ENCODE measurements around the gene HEG1.
A peak's percentile ranks its signal among the peaks of the same experiment; 100 is the strongest.

HEG1 gene

DNA sequence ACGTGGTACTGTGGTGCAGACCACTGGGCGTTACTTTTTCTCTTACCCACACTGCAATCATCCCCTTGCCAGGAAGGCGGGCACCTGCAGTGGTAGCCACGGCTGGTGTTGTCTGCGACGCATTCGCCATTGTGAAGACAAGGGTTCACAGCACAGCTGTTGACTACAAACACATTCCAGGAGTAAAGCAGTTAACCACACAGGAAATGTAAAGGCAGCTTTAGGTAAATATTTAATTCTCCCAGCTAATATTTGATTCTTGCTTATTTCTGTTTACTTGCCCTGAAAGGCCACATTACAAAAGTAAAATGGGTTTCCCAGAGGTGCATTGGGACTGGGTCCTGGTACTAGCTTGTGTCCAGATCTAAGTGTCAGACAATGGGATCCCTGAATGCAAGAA is 45.4 kb downstream of the HEG1 start:
- DNase-seq (ENCODE audit: low read depth): no peak

DNA sequence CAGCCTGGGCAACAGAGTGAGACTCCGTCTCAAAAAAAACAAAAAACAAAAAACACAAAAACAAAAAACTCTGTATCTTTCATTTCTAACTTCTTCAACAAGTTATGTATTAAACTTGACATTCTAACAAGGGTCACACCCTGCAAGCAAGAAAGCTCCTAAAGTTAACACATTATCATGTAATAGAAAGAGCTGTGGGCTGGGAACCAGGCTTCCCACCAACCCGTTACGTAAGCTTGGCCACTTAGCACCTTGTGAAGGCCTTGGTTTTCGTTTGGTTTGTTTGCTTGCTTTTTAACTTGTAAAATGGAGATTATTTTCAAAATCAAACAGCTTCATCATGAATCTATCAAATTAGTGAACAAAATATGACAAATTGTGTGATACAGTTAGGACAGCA is 47.0 kb downstream of the HEG1 start:
- no peak for DNase-seq (ENCODE audit: low read depth)

DNA sequence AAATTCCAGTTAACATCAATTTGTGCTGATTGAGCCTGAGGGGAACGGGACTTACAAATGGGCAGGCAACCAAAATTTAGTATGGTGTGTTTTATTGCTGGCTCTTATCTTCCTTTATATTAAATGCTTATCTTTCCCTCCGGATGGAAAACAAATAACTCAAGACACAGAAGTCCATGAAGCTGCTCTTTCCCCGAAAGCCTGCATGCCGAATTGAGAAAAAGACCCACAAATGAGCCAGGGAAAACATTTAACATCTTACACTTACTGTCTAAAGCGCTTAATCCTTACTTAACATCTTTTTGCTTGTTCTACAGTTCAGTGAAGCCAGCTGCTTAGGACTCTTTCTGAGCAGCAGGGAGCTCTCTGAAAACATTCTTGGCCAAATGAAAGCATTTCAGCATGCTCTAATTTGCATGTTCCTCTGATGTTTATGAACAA is 49.5 kb downstream of the HEG1 start:
- no peak for DNase-seq (ENCODE audit: low read depth)

DNA sequence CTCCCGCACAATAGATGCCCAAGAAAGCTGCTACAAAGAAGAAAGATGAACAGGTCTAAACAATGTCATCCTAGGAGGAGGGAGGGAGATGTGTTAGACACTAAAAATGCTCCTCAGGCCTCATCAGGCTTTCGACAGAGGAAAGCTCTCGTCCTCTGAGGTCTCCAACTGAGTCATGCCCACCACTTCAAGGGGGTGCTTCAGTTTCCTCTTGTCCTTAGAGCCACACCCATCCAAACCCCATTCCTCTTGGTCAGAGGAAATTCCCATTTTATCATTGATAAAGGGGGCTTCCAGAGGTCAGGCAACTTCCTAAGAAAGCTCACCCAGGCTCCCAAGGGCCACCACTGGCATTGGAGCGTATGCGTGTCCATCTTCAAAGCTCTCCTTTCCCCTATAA is 50.1 kb downstream of the HEG1 start:
- no peak for DNase-seq (ENCODE audit: low read depth)

DNA sequence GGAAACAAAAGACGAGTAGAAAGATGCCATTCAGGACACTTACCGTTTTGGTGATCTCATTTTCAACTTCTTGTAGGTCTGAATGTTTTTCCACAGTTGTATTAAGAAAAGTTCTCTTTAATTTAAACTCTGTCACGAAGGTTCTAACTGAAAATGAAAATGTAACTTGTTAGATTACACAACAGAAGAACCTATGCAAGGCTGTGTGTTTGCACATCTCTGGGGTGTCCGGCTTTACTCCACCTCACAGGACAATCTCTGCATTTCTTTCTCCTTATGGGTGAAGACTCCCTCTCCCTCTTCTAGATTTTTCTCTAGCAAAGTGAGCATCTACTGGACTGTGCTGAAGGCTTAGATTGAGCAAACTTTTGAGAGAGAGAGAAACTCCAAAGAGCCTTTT is 50.6 kb downstream of the HEG1 start:
- no peak for DNase-seq (ENCODE audit: low read depth)

DNA sequence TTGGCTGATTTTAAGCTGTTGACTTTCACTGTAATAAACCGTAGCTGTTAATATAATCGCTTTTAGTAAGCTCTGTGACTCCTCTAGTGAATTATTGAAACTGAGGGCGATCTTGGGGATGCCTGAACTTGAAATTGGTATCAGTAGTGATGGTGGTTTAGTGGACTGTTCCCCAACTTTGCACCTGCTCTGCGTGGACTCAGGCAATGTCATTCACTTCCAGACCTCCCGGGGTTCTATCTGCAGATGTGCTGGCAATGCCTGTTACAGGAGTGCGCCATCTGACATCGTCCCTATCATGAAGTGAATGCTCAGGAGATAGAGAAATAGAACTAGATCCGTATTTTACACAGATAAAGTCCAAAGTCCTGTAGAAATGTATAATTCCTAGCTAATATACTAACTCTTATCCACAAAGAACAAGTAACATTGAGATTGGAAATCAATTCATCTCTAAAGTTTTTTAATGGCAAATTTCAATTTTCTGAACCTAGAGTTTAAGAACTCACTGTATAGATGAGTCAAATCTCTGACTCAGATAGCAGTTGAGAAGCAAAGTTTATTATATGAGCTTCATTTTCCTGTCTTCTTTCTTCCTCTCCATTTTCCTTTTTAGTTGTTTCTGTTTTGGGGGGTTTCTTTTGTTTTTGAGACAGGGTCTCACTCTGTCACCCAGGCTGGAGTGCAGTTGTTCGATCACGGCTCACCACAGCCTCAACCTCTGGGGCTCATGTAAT is 51.8 kb downstream of the HEG1 start:
- no peak for DNase-seq (ENCODE audit: low read depth)

DNA sequence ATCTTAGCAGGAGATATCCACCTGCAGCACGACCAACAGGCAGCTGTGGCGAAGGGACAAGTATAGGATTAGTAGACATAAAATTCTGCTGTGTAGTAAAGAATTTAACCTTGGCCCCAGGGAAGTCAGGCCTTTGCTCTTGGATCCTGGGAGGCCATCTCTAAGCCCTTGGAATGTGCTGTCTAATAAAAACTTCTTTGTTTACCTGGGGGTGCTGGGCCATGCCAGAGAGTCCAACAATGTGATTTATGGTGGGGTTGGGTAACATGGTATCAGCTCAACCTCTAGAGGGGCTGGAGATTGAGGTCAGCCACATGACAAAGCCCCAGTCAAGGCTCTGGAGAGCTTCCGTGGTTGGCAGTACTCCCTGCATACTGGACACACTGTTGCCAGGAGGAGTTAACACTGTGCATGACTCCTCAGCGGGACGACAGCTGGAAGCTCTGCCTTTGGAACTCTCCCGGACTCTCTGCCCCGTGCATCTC is 52.4 kb downstream of the HEG1 start:
- no peak for DNase-seq (ENCODE audit: low read depth)

DNA sequence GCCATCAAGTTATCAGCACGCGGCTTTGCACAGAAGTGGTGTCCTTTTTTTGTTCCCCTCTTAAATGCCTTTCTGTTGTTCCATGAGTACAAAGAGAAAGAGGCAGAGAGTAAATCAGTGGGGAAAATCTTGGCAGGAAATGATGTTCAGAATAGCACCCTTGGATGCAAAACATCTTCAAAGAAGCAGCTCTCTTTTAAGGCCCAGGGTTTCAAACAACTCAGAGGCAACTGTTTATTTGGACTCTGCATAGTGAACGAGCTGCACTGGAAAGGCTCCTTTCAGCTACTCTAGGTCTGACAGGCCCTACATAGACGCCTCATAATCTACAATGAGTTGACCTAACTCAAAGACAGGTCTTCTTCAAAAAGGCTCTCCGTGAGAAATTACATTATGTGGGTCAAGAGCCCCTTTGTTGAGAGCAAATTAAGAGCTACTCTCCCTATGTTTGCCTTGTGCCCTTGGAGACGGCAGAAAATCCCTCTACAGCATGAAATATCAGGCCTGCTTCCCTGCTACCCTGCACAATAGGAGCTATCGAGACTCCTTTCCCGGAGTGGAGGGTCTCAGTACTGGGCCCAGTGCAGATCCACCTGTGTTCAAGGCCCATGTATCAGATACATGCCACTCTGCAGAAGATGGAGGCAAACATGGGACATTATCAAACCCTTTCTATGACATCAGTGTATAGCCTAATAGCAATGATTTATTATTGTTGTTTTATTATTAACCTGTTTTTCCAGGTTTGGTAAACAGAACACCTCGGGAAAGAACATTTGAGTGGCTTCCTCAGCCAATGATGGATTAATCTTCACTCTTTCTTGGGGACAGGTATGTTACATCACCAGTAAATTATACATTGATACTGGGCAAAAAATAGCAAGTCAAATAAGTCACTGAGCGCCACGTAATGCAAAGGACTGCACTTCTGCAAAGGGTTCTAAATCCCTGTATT is 53.1 kb downstream of the HEG1 start:
- DNase-seq (ENCODE audit: low read depth): no peak

DNA sequence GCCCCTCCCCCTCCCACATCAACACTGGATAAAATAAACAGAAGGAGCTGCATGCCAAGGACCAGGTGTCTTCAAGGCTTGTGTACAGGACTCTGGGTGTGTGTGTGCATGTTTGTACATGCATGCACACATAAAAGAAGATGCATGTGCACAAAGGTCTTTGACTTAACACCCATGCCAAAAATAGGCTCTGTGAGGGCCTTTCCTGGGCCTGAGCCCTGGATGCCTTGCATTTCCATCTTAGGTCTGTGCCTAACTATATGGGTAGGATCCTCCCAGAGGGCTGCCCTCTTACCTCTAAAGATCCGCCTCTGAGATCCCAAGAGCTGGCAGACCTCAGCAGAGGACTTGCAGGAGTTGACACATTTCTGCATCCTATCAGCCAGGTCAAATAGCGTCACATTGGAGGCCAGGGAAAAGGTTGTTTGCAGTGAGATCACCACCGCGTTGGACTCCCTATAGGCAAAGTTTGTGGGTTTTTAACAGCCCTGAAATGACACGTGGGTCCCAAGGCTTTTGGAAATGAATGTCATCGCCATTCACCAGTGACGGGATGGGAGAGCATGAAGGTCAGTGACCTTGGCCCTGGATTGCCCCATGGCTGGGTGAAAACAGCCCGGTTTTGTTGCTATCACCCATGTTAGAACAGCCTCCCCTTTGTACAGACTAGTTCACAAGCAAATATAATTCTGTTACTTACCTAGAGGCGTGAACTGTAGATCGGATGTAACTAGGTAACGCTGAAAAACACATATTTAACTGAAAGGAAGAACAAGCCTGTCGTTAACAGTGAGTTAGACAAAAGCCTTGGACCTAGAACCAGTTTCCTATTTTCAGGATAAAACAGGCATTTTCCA is 54.0 kb downstream of the HEG1 start:
- DNase-seq (ENCODE audit: low read depth): no peak

DNA sequence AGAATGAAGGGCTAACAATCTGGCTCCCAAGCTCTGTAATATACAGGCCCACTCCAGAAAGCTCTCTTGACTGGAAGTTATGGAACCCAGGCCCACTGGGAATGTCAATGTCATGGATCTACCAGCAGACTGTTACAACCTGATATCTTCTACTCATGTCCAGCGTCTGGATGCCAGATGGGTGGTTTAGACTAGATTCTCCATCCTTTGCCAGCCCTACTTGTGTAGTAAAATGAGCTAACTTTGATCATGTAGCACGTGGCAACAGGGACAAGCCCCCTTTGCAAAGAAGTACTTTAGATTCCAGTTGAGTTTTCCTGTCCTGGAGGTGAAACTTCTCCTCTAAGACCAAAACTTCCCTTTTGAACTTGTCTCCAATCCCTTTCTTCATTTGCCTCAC is 55.1 kb downstream of the HEG1 start:
- no peak for DNase-seq (ENCODE audit: low read depth)

DNA sequence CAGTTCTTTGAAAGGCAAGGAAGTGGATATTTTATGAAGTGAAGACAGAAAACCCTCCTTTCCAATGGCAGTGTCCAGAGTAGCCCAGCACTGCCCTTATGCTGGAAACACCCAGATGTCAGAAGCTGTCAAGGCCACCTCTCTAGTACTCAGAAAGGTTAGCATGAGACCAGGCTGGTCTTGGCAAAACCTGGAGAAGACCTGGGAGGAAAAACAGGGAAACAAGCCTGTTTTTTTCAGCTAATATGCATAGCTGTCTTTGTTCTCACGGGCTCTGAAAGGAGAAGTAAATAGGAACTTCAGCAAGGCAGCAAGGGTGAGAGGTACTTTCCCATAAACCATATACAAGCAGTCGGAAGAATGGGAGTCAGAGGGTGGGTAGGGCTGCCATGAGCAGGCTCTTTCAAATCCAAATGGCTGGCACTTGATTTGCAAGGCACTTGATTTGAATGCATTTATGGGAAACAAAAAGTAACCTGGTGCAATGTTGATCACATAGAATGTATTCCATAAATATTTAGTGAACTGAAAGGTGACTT is 55.8 kb downstream of the HEG1 start:
- no peak for DNase-seq (ENCODE audit: low read depth)

DNA sequence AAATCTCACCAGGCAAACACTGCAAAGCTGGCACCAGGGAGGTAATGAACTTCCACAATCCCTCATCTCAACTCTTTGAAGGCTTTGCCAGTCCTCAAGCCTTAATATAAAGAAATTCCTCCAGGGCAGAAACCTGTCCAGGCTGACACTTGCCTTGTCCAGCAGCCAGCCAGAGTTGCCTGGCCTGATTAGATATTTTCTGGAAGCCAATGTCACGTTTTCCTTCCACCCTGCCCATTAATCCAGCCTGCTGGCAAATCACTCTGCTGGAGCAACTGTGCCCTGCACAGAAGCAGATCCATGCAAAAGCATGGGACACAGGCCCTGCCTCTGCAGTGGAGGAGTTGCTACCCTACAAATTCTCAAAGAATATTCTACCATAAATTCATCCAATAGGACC is 56.5 kb downstream of the HEG1 start:
- DNase-seq (ENCODE audit: low read depth): no peak

DNA sequence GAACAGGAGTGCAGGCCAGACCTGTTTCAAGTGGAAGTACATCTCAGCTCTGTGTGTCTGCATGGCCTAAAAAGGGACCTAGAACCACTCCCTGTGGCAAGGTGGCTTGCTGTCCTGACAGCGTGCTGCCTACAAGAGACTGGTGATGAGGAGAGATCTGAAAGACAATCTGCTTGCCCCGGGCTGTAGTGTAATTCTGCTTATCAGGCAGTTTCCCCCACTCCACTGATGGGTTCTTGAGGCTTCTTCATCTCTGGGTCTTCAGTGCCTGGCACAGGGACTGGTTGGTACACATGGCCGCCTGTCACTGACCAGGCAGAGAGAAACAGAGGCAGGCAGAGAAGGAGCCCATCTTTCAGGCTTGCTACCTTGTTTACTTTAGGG is 57.6 kb downstream of the HEG1 start:
- DNase-seq (ENCODE audit: low read depth): no peak

DNA sequence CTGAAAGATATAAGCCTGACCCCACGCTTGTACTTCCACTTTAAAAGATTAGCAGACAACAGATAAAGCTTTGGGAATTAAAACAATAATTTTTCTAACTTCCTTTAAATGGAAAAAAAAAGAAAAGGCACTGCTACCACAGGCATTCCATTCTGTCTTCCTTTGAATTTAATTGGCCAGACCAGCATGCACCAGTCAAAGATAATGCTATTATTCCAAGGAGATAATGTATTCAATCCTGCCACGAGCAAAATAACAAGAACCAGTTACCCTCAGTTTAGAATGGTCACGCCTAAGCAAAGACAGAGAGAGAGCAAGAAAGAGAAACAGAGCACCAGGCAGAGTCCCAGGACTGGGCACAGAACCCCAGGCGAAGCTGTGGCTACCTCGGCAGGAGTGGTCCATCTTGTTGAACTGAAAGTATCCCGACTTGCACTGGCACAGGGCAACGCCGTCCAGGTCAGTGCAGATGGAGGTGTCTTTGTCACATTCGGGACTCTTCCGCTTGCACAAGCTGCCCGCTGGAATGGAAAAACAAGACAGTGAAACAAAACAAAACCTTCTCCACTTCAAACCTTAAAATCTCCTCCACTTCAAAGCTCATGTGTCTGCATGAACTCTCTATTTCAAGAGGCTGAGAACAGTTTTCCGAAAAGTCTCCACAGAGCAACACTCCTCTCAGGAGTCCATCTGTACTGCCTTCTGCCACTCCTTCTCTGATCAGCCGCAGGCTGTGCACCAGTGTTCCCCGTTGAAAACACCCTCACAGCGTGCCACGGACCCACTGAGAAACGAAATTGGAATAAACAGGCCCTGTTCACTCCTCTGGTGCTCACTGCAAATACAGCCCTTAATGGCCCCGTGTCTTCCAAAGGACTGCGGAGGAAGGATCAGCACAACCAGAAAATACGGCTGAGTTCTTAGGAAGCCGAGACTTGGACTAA is 58.2 kb downstream of the HEG1 start:
- no peak for DNase-seq (ENCODE audit: low read depth)

DNA sequence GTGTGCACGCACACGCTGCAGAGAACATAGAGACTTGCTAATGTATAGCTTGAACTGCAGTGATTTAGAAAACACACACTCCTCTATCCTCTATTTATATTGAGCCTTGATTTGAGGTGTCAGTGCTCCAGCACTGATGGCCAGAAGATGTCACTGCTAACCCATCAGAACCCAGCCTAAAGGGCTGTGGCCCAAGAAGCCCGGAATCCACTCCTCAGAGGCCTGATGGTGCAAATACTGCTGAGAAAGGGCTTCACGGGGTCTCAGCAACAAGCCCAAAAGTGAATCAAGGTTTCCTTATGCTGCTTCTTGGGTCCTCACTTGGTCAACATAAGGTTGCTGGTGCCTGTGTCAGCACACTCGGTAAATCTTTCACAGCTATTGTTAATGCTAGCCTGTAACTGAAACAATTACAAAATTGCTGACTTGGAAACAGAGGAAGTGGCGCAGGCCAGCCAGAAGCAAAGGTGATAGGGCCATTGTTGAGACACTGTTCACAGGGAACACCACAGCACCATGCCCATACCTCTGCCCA is 60.3 kb downstream of the HEG1 start:
- peak; percentile 12 for DNase-seq (ENCODE audit: low read depth)

DNA sequence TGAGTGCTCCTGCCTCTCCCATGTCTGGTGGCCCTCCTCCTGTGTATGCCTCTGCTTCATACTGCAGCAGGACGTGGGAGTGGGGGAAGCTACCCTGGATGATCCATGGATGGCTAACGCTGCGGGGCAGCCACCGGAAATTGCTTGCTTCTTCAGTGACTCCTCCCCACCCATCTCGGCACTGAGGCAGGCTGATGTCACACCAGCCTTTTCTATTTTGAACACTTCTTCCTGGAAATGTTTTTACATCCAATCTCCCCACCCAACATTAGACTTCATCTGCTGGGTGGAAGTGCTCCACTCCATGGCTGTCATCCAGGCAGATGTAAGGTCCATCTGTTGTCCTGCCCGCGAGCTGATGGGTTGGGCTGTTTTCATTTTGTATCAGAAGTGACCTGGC is 62.3 kb downstream of the HEG1 start:
- DNase-seq (ENCODE audit: low read depth): no peak

DNA sequence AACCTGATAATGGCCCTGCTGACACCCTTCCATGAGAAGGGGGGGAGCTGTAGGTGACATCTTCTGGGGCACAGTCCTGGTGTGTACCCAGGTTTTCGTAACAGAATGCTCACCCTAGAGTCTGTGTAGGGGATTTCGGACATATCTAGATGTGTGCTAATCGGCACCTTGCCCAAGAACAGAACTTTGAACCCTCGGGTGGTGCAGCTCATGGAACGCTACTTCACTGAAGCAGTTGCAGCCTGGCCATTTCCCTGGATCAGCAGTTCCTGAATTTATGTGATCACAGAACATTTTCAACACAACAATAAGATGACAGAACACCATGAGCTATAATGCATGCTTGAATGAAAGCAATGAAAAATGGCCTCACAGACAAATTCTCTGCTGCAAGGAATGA is 63.8 kb downstream of the HEG1 start:
- DNase-seq (ENCODE audit: low read depth): no peak

DNA sequence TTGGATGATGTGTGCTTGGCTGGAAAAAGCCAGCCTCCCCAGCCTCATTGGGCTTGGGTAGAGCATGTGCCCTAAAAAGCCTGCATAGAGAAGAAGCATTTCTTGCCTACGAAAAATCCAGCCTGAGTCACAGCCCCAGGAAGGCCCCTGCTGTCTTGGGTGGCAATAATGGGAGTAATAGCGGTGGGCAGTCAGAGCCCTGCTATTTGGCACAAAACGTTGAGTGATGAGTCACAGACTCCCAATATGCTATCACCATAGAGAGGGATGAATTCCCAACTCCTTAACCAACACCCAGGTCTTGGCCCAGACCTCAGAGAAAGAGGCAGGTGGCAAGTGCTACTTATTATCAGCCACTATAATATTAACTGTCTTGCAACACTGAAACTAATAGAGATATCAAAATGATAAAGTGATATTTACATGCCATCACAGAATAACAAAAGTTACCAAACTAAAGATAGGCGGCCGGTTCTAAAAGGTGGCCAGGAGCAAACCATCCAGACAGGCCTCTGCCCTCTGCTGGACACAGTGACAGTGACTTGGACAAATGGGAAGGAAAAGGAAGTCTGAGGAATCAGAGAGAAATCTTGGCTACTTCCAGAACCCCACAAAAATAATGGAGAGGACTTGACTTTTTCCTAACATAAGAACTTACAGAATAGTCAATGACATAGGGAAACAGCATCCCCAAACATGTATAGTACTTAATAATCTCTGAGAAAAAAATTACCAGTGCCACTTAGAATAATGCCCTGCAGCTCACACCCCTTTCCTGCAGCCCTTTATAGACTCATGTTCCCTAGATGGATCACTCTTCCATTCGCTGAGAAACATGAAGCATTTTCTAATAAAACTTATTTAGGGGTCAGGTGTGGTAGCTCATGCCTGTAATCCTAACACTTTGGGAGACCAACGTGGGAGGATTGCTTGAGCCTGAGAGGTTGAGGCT is 69.3 kb downstream of the HEG1 start:
- DNase-seq (ENCODE audit: low read depth): no peak

DNA sequence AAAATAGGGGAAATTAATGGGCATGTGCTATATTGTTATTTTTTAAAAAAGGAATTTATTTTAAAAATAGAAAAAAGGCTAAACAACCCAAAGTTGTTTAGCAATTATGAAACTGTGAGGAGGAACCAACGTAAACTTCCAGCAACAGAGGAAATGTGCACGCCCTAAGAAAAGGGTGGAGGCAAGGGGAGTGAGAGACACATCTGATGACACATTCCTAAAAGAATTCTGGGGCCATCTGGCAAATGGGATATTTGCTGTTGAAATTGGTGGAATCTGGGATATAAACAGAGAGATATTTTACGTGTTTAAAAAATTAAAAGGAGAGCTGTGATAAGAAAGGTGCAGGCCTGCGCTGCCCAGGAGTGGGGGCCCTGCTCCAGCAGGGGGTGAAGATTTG is 70.4 kb downstream of the HEG1 start:
- DNase-seq (ENCODE audit: low read depth): no peak

Measured in activated T-helper 1 cell treated with Interleukin-2 at 50 U/mL for 16 hours (primary cell).